Natural killer cell (primary cell): ENCODE measurements around the gene MAGED1. TPM values are rescaled to one million over a fixed set of nuclear protein-coding genes. Genes with fewer than 3 reads are reported as not detected.

Experiments
- ATAC-seq, 3 donors: fragments of 150-1000 bp in 2 of 3; fragments of 200-7000 bp in 1 of 3; cut with Tn5 transposase; 1 replicate in 1 of 3; 2 replicates in 2 of 3; pipeline ENCODE4 v1.10.0; 2021; ENCODE audit warnings: mild to moderate bottlenecking in 2 of 3, moderate library complexity in 2 of 3
- DNase-seq, 2 donors: peaks; one replicate each; pipeline versions ENCODE4 v3.0.0 to v3.0.0-alpha.2; 2013 to 2021; ENCODE audit warnings: mixed read lengths in 1 of 2
- H3K27ac ChIP-seq: one replicate; pipeline ENCODE4 v1.5.1; 2013; ENCODE audit warnings: mild to moderate bottlenecking, low read length
- H3K27me3 ChIP-seq: one replicate; pipeline ENCODE4 v1.6.1; 2013; ENCODE audit warnings: low read length; ENCODE audit not compliant: control insufficient read depth, insufficient read depth
- H3K36me3 ChIP-seq: one replicate; pipeline ENCODE4 v1.6.1; 2013; ENCODE audit warnings: low read length; ENCODE audit not compliant: control insufficient read depth, insufficient read depth
- H3K4me1 ChIP-seq: one replicate; pipeline ENCODE4 v1.6.1; 2013; ENCODE audit warnings: low read length; ENCODE audit not compliant: control insufficient read depth, insufficient read depth
- H3K4me3 ChIP-seq: one replicate; pipeline ENCODE4 v1.5.1; 2013; ENCODE audit warnings: low read length
- H3K9me3 ChIP-seq: one replicate; pipeline ENCODE4 v1.6.1; 2013; ENCODE audit warnings: low read length; ENCODE audit not compliant: control insufficient read depth, insufficient read depth
- H3K27ac Mint-ChIP-seq, 2 donors: one replicate each; pipeline ENCODE4 v1.8.0; 2022; ENCODE audit warnings: mild to moderate bottlenecking in 2 of 2, mixed read lengths in 2 of 2, moderate library complexity in 1 of 2
- H3K27me3 Mint-ChIP-seq, 2 donors: one replicate each; pipeline ENCODE4 v1.8.0; 2022; ENCODE audit warnings: low read depth in 2 of 2, mixed read lengths in 2 of 2
- H3K36me3 Mint-ChIP-seq: one replicate; pipeline ENCODE4 v1.8.0; 2022; ENCODE audit warnings: mixed read lengths
- H3K4me1 Mint-ChIP-seq, 2 donors: one replicate each; pipeline ENCODE4 v1.8.0; 2022; ENCODE audit warnings: mixed read lengths in 2 of 2
- H3K4me3 Mint-ChIP-seq: one replicate; pipeline ENCODE4 v1.8.0; 2022; ENCODE audit warnings: mild to moderate bottlenecking, moderate library complexity, mixed read lengths
- H3K9me3 Mint-ChIP-seq, 2 donors: one replicate each; pipeline ENCODE4 v1.8.0; 2022; ENCODE audit warnings: mixed read lengths in 2 of 2
- CTCF ChIP-seq: fragments of 200-600 bp; IDR thresholded peaks from one replicate; pipeline ENCODE4 v1.8.0; 2022; ENCODE audit warnings: antibody characterized with exemption
- WGBS: methylation state at CpG from one replicate; pipeline ENCODE4 v1.1.7; 2013; ENCODE audit warnings: missing lambda C conversion rate; ENCODE audit not compliant: insufficient coverage; 5-methylcytosine and 5-hydroxymethylcytosine counted together
- intact Hi-C: fragments of 100-400 bp; cut with micrococcal nuclease; formaldehyde crosslinking; loops from one replicate; pipeline ENCODE4 v1.14.2; 2022
- total RNA-seq, 4 donors: library from RNA; stranded (reverse); fragments of 120-200 nt in 1 of 4; gene quantifications; one replicate each; pipeline versions ENCODE4 v1.2.3 to v1.2.4, GENCODE V29; 2013 to 2022

MAGED1 gene
- total RNA-seq, 3 donors from 2014 or later (not counting 1 experiment from before 2014, with no cell fraction given): 36.8 to 39.0 (median 37.0) TPM

- ATAC-seq: no peak
- Mint-ChIP-seq H3K4me3 (peak overlapping the region; percentile 92), H3K27me3 (no peaks in the 10 kb centered on the region), H3K4me1 (peaks cover 0 to 24% of the 10 kb centered on the region in 2 donors), H3K27ac (peak overlapping the region; percentile 43 to 86), H3K9me3 (no peaks in the 10 kb centered on the region), H3K36me3 (no peaks in the 10 kb centered on the region)
- under 1% methylated on average over 27 of the region's 32 CpGs for WGBS
- Histone ChIP-seq H3K9me3 (no peaks in the 10 kb centered on the region), H3K4me3 (peak overlapping the region; percentile 50), H3K27me3 (no peaks in the 10 kb centered on the region), H3K36me3 (peaks cover 9% of the 10 kb centered on the region), H3K4me1 (peaks cover 33% of the 10 kb centered on the region), H3K27ac (no peak overlapping the region)
- DNase-seq: peak in 1 of 2 donors; percentile 33
- no peak for TF ChIP-seq CTCF
- intact Hi-C loops: no loop called here
These were observed 691 bp downstream of the MAGED1 start for GRCh38 chrX:51893931-51894696.

GRCh38 chrX:51894697-51895336, 1.4 kb downstream of the MAGED1 start:
- peaks cover 0 to 24% of the 10 kb centered on the region in 2 donors for H3K4me1 Mint-ChIP-seq
- Histone ChIP-seq H3K9me3 (no peaks in the 10 kb centered on the region), H3K4me3 (peak overlapping the region; percentile 50), H3K27ac (peak overlapping the region; percentile 19), H3K36me3 (peaks cover 9% of the 10 kb centered on the region), H3K4me1 (peaks cover 33% of the 10 kb centered on the region), H3K27me3 (no peaks in the 10 kb centered on the region)
- H3K4me3 Mint-ChIP-seq: peak overlapping the region; percentile 92
- TF ChIP-seq CTCF: no peak
- DNase-seq (peak in 1 of 2 donors; percentile 49), ATAC-seq (peak; percentile 60 to 69 (median 68))
- no peaks in the 10 kb centered on the region for H3K36me3 Mint-ChIP-seq
- WGBS: 9% methylated on average over 25 of the region's 25 CpGs
- no peaks in the 10 kb centered on the region for H3K27me3 Mint-ChIP-seq
- peak overlapping the region in 1 of 2 donors; percentile 86 for H3K27ac Mint-ChIP-seq
- intact Hi-C loops: no loop called here
- no peaks in the 10 kb centered on the region for H3K9me3 Mint-ChIP-seq

- no peak overlapping the region for H3K27ac ChIP-seq
- Mint-ChIP-seq H3K4me1 (peaks cover 0 to 24% of the 10 kb centered on the region in 2 donors), H3K9me3 (no peaks in the 10 kb centered on the region), H3K27me3 (no peaks in the 10 kb centered on the region), H3K4me3 (no peak overlapping the region), H3K36me3 (no peaks in the 10 kb centered on the region), H3K27ac (no peak overlapping the region)
- TF ChIP-seq CTCF: no peak
- H3K27me3 ChIP-seq: no peaks in the 10 kb centered on the region
- WGBS: 99% methylated on average over 12 of the region's 12 CpGs
- DNase-seq (no peak), ATAC-seq (no peak)
- no peak overlapping the region for H3K4me3 ChIP-seq
- intact Hi-C loops: no loop called here
- no peaks in the 10 kb centered on the region for H3K9me3 ChIP-seq
- H3K36me3 ChIP-seq: peaks cover 12% of the 10 kb centered on the region
- peaks cover 33% of the 10 kb centered on the region for H3K4me1 ChIP-seq
These were observed 3.2 kb downstream of the MAGED1 start for GRCh38 chrX:51896626-51897025.
